ENCODE measurements around the gene TADA2B. TPM values are rescaled to one million over a fixed set of nuclear protein-coding genes. Genes with fewer than 3 reads are reported as not detected.

Gene TADA2B
- total and polyA plus RNA-seq, 2 experiments from 2014 or later = 3.6 to 11.4 TPM

GRCh38 chr4:7058792-7059191, 15.6 kb downstream of the TADA2B start:
- H2AFZ ChIP-seq = no peak overlapping the region
- Mint-ChIP-seq H3K27ac (no peak overlapping the region), H3K27me3 (ENCODE audit: insufficient read depth, low read depth, poor library complexity) (peaks cover 2% of the 10 kb centered on the region), H3K4me3 (no peak overlapping the region), H3K4me1 (peaks cover 9% of the 10 kb centered on the region), H3K36me3 (ENCODE audit: low read depth) (peaks cover 52% of the 10 kb centered on the region), H3K9me3 (no peaks in the 10 kb centered on the region)
- peaks cover 10% of the 10 kb centered on the region; the same call in 1 of the 2 replicates for H3K79me2 ChIP-seq (replicated peaks; ENCODE audit: insufficient read depth)
- ATAC-seq (no peak), DNase-seq (ENCODE audit: low spot score) (no peak)
- no peaks in the 10 kb centered on the region for H3K4me1 ChIP-seq (ENCODE audit: insufficient read depth)
- peaks cover 34% of the 10 kb centered on the region for H4K20me1 ChIP-seq (replicated peaks; ENCODE audit: insufficient read depth)
- no peaks in the 10 kb centered on the region for H3K27me3 ChIP-seq (ENCODE audit: insufficient read depth)
- no peak overlapping the region for H3K27ac ChIP-seq (ENCODE audit: low read depth)
- H3F3A ChIP-seq (replicated peaks; ENCODE audit: low read depth) = peaks cover 9% of the 10 kb centered on the region; the same call in 1 of the 2 replicates
- peaks cover 30% of the 10 kb centered on the region for H3K36me3 ChIP-seq (ENCODE audit: insufficient read depth)
- TF ChIP-seq ZNF331 (CRISPR knock-in tag; IDR thresholded peaks at IDR 0.05; ENCODE audit: low read depth) = no peak
- TF ChIP-seq CREB1 (CRISPR knock-in tag; IDR thresholded peaks at IDR 0.05; ENCODE audit: low read depth) = no peak
- no peak for TF ChIP-seq REST (IDR thresholded peaks at IDR 0.05; ENCODE audit: unreplicated experiment)
- TF ChIP-seq ZNF114 (CRISPR knock-in tag; IDR thresholded peaks at IDR 0.05) = no peak
- no peak for TF ChIP-seq STAT1 (IDR thresholded peaks at IDR 0.05; ENCODE audit: unreplicated experiment)
- TF ChIP-seq EZH2 (IDR thresholded peaks at IDR 0.05; ENCODE audit: low read depth, unreplicated experiment) = no peak
- TF ChIP-seq POLR2AphosphoS5 (IDR thresholded peaks at IDR 0.05; ENCODE audit: low read depth) = no peak
- no peak for TF ChIP-seq EZH2phosphoT487 (IDR thresholded peaks at IDR 0.05; ENCODE audit: unreplicated experiment)
- TF ChIP-seq JUNB (IDR thresholded peaks at IDR 0.05; ENCODE audit: unreplicated experiment) = no peak
- no peak for TF ChIP-seq NANOG (IDR thresholded peaks at IDR 0.05; ENCODE audit: borderline replicate concordance)
- no peak for TF ChIP-seq ETS1 (IDR thresholded peaks at IDR 0.05)
- no peak for TF ChIP-seq CTCF (conservative IDR thresholded peaks at IDR 0.05; ENCODE audit: low read depth in 2 of 2)
- TF ChIP-seq, protein P1, sequence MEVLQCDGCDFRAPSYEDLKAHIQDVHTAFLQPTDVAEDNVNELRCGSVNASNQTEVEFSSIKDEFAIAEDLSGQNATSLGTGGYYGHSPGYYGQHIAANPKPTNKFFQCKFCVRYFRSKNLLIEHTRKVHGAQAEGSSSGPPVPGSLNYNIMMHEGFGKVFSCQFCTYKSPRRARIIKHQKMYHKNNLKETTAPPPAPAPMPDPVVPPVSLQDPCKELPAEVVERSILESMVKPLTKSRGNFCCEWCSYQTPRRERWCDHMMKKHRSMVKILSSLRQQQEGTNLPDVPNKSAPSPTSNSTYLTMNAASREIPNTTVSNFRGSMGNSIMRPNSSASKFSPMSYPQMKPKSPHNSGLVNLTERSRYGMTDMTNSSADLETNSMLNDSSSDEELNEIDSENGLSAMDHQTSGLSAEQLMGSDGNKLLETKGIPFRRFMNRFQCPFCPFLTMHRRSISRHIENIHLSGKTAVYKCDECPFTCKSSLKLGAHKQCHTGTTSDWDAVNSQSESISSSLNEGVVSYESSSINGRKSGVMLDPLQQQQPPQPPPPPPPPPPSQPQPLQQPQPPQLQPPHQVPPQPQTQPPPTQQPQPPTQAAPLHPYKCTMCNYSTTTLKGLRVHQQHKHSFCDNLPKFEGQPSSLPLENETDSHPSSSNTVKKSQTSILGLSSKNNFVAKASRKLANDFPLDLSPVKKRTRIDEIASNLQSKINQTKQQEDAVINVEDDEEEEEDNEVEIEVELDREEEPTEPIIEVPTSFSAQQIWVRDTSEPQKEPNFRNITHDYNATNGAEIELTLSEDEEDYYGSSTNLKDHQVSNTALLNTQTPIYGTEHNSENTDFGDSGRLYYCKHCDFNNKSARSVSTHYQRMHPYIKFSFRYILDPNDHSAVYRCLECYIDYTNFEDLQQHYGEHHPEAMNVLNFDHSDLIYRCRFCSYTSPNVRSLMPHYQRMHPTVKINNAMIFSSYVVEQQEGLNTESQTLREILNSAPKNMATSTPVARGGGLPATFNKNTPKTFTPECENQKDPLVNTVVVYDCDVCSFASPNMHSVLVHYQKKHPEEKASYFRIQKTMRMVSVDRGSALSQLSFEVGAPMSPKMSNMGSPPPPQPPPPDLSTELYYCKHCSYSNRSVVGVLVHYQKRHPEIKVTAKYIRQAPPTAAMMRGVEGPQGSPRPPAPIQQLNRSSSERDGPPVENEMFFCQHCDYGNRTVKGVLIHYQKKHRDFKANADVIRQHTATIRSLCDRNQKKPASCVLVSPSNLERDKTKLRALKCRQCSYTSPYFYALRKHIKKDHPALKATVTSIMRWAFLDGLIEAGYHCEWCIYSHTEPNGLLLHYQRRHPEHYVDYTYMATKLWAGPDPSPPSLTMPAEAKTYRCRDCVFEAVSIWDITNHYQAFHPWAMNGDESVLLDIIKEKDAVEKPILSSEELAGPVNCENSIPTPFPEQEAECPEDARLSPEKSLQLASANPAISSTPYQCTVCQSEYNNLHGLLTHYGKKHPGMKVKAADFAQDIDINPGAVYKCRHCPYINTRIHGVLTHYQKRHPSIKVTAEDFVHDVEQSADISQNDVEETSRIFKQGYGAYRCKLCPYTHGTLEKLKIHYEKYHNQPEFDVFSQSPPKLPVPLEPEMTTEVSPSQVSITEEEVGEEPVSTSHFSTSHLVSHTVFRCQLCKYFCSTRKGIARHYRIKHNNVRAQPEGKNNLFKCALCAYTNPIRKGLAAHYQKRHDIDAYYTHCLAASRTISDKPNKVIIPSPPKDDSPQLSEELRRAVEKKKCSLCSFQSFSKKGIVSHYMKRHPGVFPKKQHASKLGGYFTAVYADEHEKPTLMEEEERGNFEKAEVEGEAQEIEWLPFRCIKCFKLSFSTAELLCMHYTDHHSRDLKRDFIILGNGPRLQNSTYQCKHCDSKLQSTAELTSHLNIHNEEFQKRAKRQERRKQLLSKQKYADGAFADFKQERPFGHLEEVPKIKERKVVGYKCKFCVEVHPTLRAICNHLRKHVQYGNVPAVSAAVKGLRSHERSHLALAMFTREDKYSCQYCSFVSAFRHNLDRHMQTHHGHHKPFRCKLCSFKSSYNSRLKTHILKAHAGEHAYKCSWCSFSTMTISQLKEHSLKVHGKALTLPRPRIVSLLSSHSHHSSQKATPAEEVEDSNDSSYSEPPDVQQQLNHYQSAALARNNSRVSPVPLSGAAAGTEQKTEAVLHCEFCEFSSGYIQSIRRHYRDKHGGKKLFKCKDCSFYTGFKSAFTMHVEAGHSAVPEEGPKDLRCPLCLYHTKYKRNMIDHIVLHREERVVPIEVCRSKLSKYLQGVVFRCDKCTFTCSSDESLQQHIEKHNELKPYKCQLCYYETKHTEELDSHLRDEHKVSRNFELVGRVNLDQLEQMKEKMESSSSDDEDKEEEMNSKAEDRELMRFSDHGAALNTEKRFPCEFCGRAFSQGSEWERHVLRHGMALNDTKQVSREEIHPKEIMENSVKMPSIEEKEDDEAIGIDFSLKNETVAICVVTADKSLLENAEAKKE (CRISPR knock-in tag; IDR thresholded peaks at IDR 0.05) = no peak
- no peak overlapping the region for H3K4me2 ChIP-seq
- H3K9me2 ChIP-seq (ENCODE audit: insufficient read depth) = no peaks in the 10 kb centered on the region
- H3K4me3 ChIP-seq = no peak overlapping the region

All from GM23338 (cell line).